ENCODE data around the gene BICRA. TPM values are rescaled to one million over a fixed set of nuclear protein-coding genes. Genes with fewer than 3 reads are reported as not detected.

The BICRA gene
- total and polyA plus RNA-seq, 2 of the 8 experiments (the other 6 are each of a cell fraction or from before 2014, with no cell fraction given), result 1.5 to 29.2 TPM

DNA sequence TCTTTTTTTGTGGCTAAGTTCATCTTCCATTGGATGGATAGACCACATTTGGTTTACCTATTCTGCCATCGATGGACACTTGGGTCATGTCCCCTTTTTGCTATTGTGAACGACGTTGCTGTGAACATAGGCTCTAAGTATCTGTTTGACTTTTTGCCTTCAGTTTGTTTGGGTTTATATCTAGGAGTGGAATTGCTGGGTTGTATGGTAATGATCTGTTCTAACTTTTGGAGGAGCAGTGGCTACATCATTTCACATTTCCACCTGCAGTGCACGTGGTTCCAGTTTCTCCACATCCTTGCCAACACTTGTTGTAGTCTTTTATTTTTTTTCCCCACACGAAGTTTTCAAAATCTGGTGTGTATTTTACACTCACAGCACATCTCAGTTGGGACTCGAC, 21.7 kb downstream of the BICRA start (continued):
- TF ChIP-seq, protein P1, sequence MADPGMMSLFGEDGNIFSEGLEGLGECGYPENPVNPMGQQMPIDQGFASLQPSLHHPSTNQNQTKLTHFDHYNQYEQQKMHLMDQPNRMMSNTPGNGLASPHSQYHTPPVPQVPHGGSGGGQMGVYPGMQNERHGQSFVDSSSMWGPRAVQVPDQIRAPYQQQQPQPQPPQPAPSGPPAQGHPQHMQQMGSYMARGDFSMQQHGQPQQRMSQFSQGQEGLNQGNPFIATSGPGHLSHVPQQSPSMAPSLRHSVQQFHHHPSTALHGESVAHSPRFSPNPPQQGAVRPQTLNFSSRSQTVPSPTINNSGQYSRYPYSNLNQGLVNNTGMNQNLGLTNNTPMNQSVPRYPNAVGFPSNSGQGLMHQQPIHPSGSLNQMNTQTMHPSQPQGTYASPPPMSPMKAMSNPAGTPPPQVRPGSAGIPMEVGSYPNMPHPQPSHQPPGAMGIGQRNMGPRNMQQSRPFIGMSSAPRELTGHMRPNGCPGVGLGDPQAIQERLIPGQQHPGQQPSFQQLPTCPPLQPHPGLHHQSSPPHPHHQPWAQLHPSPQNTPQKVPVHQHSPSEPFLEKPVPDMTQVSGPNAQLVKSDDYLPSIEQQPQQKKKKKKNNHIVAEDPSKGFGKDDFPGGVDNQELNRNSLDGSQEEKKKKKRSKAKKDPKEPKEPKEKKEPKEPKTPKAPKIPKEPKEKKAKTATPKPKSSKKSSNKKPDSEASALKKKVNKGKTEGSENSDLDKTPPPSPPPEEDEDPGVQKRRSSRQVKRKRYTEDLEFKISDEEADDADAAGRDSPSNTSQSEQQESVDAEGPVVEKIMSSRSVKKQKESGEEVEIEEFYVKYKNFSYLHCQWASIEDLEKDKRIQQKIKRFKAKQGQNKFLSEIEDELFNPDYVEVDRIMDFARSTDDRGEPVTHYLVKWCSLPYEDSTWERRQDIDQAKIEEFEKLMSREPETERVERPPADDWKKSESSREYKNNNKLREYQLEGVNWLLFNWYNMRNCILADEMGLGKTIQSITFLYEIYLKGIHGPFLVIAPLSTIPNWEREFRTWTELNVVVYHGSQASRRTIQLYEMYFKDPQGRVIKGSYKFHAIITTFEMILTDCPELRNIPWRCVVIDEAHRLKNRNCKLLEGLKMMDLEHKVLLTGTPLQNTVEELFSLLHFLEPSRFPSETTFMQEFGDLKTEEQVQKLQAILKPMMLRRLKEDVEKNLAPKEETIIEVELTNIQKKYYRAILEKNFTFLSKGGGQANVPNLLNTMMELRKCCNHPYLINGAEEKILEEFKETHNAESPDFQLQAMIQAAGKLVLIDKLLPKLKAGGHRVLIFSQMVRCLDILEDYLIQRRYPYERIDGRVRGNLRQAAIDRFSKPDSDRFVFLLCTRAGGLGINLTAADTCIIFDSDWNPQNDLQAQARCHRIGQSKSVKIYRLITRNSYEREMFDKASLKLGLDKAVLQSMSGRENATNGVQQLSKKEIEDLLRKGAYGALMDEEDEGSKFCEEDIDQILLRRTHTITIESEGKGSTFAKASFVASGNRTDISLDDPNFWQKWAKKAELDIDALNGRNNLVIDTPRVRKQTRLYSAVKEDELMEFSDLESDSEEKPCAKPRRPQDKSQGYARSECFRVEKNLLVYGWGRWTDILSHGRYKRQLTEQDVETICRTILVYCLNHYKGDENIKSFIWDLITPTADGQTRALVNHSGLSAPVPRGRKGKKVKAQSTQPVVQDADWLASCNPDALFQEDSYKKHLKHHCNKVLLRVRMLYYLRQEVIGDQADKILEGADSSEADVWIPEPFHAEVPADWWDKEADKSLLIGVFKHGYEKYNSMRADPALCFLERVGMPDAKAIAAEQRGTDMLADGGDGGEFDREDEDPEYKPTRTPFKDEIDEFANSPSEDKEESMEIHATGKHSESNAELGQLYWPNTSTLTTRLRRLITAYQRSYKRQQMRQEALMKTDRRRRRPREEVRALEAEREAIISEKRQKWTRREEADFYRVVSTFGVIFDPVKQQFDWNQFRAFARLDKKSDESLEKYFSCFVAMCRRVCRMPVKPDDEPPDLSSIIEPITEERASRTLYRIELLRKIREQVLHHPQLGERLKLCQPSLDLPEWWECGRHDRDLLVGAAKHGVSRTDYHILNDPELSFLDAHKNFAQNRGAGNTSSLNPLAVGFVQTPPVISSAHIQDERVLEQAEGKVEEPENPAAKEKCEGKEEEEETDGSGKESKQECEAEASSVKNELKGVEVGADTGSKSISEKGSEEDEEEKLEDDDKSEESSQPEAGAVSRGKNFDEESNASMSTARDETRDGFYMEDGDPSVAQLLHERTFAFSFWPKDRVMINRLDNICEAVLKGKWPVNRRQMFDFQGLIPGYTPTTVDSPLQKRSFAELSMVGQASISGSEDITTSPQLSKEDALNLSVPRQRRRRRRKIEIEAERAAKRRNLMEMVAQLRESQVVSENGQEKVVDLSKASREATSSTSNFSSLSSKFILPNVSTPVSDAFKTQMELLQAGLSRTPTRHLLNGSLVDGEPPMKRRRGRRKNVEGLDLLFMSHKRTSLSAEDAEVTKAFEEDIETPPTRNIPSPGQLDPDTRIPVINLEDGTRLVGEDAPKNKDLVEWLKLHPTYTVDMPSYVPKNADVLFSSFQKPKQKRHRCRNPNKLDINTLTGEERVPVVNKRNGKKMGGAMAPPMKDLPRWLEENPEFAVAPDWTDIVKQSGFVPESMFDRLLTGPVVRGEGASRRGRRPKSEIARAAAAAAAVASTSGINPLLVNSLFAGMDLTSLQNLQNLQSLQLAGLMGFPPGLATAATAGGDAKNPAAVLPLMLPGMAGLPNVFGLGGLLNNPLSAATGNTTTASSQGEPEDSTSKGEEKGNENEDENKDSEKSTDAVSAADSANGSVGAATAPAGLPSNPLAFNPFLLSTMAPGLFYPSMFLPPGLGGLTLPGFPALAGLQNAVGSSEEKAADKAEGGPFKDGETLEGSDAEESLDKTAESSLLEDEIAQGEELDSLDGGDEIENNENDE (IDR thresholded peaks at IDR 0.05; ENCODE audit: insufficient replicate concordance, low read length), result no peak
- TF ChIP-seq, protein P2, sequence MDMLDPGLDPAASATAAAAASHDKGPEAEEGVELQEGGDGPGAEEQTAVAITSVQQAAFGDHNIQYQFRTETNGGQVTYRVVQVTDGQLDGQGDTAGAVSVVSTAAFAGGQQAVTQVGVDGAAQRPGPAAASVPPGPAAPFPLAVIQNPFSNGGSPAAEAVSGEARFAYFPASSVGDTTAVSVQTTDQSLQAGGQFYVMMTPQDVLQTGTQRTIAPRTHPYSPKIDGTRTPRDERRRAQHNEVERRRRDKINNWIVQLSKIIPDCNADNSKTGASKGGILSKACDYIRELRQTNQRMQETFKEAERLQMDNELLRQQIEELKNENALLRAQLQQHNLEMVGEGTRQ (IDR thresholded peaks at IDR 0.05; ENCODE audit: low read length), result no peak
- TF ChIP-seq EP300 (IDR thresholded peaks at IDR 0.05; ENCODE audit: borderline replicate concordance in 1 of 2, low read depth in 2 of 2, low read length in 2 of 2), result no peak
- TF ChIP-seq TAF7 (optimal IDR thresholded peaks at IDR 0.05; ENCODE audit: borderline replicate concordance, low read depth, low read length), result no peak
- no peak for TF ChIP-seq ZNF274 (IDR thresholded peaks at IDR 0.05; ENCODE audit: borderline replicate concordance, extremely low read depth, low read length)
- no peak for TF ChIP-seq BRCA1 (IDR thresholded peaks at IDR 0.05; ENCODE audit: low read depth, low read length)
- no peak for TF ChIP-seq CBX5 (IDR thresholded peaks at IDR 0.05; ENCODE audit: low read depth, low read length)
- no peak for TF ChIP-seq SIRT6 (IDR thresholded peaks at IDR 0.05; ENCODE audit: low read length)
- TF ChIP-seq BCL11A (IDR thresholded peaks at IDR 0.05; ENCODE audit: low read depth in 2 of 2, low read length in 2 of 2), result no peak
- no peak for TF ChIP-seq POLR2AphosphoS5 (IDR thresholded peaks at IDR 0.05; ENCODE audit: low read depth, low read length)

Measured in H1 (cell line).